Trophoblast cell (in vitro differentiated cells and primary cell): Measurements from ENCODE around the gene PHLDB2.
A peak's percentile ranks its signal among the peaks of the same experiment; 100 is the strongest.

Experiments
- DNase-seq, 2 donors: peaks; one replicate each; pipeline ENCODE4 v3.0.0-alpha.2; 2016
- H2AFZ ChIP-seq: 2 replicates; pipeline ENCODE4 v1.6.1; 2013; ENCODE audit warnings: low read length, moderate library complexity, mild to moderate bottlenecking; ENCODE audit not compliant: insufficient read depth, poor library complexity
- H2AK5ac ChIP-seq: 2 replicates; pipeline ENCODE4 v1.6.1; 2013; ENCODE audit warnings: mild to moderate bottlenecking, low read length
- H2BK120ac ChIP-seq: 2 replicates; pipeline ENCODE4 v1.6.1; 2013; ENCODE audit warnings: low read length, mild to moderate bottlenecking, moderate library complexity; ENCODE audit not compliant: insufficient read depth, poor library complexity
- H2BK12ac ChIP-seq: 2 replicates; pipeline ENCODE4 v1.6.1; 2013; ENCODE audit warnings: mild to moderate bottlenecking, low read length, moderate library complexity
- H2BK5ac ChIP-seq: 2 replicates; pipeline ENCODE4 v1.6.1; 2013; ENCODE audit warnings: low read length, low read depth, moderate library complexity, mild to moderate bottlenecking; ENCODE audit not compliant: poor library complexity
- H3K14ac ChIP-seq: 2 replicates; pipeline ENCODE4 v1.6.1; 2013; ENCODE audit warnings: mild to moderate bottlenecking, low read length
- H3K18ac ChIP-seq: 2 replicates; pipeline ENCODE4 v1.6.1; 2013; ENCODE audit warnings: mild to moderate bottlenecking, low read length
- H3K23ac ChIP-seq: 2 replicates; pipeline ENCODE4 v1.6.1; 2013; ENCODE audit warnings: low read length
- H3K27ac ChIP-seq: 2 replicates; pipeline ENCODE4 v1.5.1; 2013; ENCODE audit warnings: low read depth, mild to moderate bottlenecking, inconsistent platforms, low read length, moderate library complexity
- H3K27me3 ChIP-seq: 2 replicates; pipeline ENCODE4 v1.6.1; 2013; ENCODE audit warnings: inconsistent platforms, mild to moderate bottlenecking, low read length, moderate library complexity; ENCODE audit not compliant: insufficient read depth
- H3K36me3 ChIP-seq, 2 experiments: 1 replicate in 1 of 2; 2 replicates in 1 of 2; pipeline ENCODE4 v1.6.1; 2013; ENCODE audit warnings: low read length in 2 of 2, mild to moderate bottlenecking in 2 of 2, moderate library complexity in 1 of 2; ENCODE audit not compliant: insufficient read depth in 2 of 2, control insufficient read depth in 1 of 2
- H3K4ac ChIP-seq: 2 replicates; pipeline ENCODE4 v1.6.1; 2013; ENCODE audit warnings: low read depth, mild to moderate bottlenecking, low read length, moderate library complexity
- H3K4me1 ChIP-seq, 2 experiments: 1 replicate in 1 of 2; 2 replicates in 1 of 2; pipeline ENCODE4 v1.6.1; 2013; ENCODE audit warnings: low read length in 2 of 2, mild to moderate bottlenecking in 2 of 2, moderate library complexity in 1 of 2; ENCODE audit not compliant: insufficient read depth in 2 of 2, control insufficient read depth in 1 of 2
- H3K4me2 ChIP-seq: 2 replicates; pipeline ENCODE4 v1.6.1; 2013; ENCODE audit warnings: inconsistent platforms, mild to moderate bottlenecking, low read length, moderate library complexity
- H3K4me3 ChIP-seq: 2 replicates; pipeline ENCODE4 v1.5.1; 2013; ENCODE audit warnings: mild to moderate bottlenecking, low read depth, low read length, inconsistent platforms
- H3K79me1 ChIP-seq: one replicate; pipeline ENCODE4 v1.6.1; 2013; ENCODE audit warnings: low read length
- H3K79me2 ChIP-seq: 2 replicates; pipeline ENCODE4 v1.6.1; 2013; ENCODE audit warnings: low read length, mild to moderate bottlenecking; ENCODE audit not compliant: control insufficient read depth, insufficient read depth, poor library complexity
- H3K9ac ChIP-seq: 2 replicates; pipeline ENCODE4 v1.6.1; 2013; ENCODE audit warnings: mild to moderate bottlenecking, low read length
- H3K9me3 ChIP-seq: 2 replicates; pipeline ENCODE4 v1.6.1; 2013; ENCODE audit warnings: low read depth, mild to moderate bottlenecking, control low read depth, inconsistent platforms, low read length; ENCODE audit not compliant: insufficient read depth
- H4K12ac ChIP-seq: 2 replicates; pipeline ENCODE4 v1.6.1; 2013; ENCODE audit warnings: low read depth, mild to moderate bottlenecking, low read length, moderate library complexity
- H4K8ac ChIP-seq: 2 replicates; pipeline ENCODE4 v1.6.1; 2013; ENCODE audit warnings: low read depth, mild to moderate bottlenecking, low read length, moderate library complexity
- H4K91ac ChIP-seq: one replicate; pipeline ENCODE4 v1.6.1; 2013; ENCODE audit warnings: low read depth, mild to moderate bottlenecking, low read length, moderate library complexity
- WGBS: extraction: QIAGEN DNeasy Blood & Tissue Kit; methylation state at CpG from one replicate; pipeline ENCODE4 v1.1.7; 2013; ENCODE audit warnings: missing lambda C conversion rate; ENCODE audit not compliant: insufficient read length, insufficient coverage; ENCODE audit errors: extremely low coverage; 5-methylcytosine and 5-hydroxymethylcytosine counted together

PHLDB2 gene

DNA sequence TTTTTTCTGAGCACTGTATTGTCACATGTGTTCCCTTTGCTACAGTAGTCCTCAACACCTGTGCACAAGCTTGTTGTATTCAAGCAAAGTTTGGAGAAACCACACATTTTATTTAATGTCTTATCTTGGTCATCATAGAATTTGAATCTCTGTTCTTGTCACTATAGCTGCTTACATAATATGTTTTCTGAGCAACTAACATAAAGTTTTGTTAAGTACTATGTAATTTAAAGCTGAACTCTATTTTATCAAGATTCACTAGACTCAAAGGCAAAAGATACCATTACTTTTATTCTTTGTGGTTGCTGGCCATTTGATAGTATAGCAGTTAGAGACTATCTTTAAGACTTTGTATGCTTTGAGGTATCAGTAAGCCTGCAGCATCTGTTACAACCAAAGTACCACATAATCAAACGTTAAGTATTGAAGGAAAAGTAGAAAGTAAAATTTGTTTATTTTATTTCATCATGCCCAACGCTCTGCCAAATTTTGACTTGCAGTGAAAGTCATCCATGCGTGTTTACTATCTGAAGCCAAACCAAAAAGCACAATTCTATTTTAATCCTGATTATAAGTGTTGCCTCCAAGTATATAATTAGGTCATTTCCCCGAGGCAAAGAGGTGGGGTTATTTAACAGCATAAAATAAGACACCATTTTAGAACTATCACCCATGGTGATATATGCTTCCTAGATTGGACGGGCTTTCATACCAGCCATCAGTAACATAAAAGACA, 109.4 kb downstream of the PHLDB2 start:
- Histone ChIP-seq H3K18ac (no peak overlapping the region), H4K12ac (no peak overlapping the region), H3K14ac (no peak overlapping the region), H3K27me3 (no peaks in the 10 kb centered on the region), H2AFZ (no peak overlapping the region), H3K79me1 (no peaks in the 10 kb centered on the region), H3K4ac (no peak overlapping the region), H4K91ac (no peak overlapping the region), H2AK5ac (no peak overlapping the region), H2BK12ac (no peak overlapping the region), H3K36me3 (peaks cover 4 to 15% of the 10 kb centered on the region in 2 experiments), H3K27ac (no peak overlapping the region), H3K4me2 (no peak overlapping the region), H3K9ac (no peak overlapping the region), H3K23ac (no peak overlapping the region), H2BK120ac (no peak overlapping the region), H3K4me3 (no peak overlapping the region), H4K8ac (no peak overlapping the region), H3K9me3 (no peaks in the 10 kb centered on the region), H2BK5ac (no peak overlapping the region), H3K79me2 (no peaks in the 10 kb centered on the region), H3K4me1 (no peaks in the 10 kb centered on the region)
- DNase-seq = no peak
- WGBS = no CpG with 5 or more reads among the region's 5 CpGs

- no peak overlapping the region for H3K14ac ChIP-seq
Observed at GRCh38 chr3:111970376-111970775, 111.3 kb downstream of the PHLDB2 start.

GRCh38 chr3:111971533-111972130, 112.6 kb downstream of the PHLDB2 start:
- H2AK5ac ChIP-seq = no peak overlapping the region
- no peak overlapping the region for H2BK5ac ChIP-seq
- H3K18ac ChIP-seq = no peak overlapping the region
- DNase-seq = peak in 1 of 2 donors; percentile 13
- WGBS = no CpG with 5 or more reads among the region's 11 CpGs
- no peak overlapping the region for H2AFZ ChIP-seq
- H3K4me1 ChIP-seq = no peaks in the 10 kb centered on the region
- peak overlapping the region; percentile 14 for H3K23ac ChIP-seq
- H4K12ac ChIP-seq = no peak overlapping the region
- H3K4ac ChIP-seq = no peak overlapping the region
- no peak overlapping the region for H2BK120ac ChIP-seq
- peaks cover 6 to 13% of the 10 kb centered on the region in 2 experiments for H3K36me3 ChIP-seq
- no peak overlapping the region for H3K27ac ChIP-seq
- H3K4me2 ChIP-seq = no peak overlapping the region
- peak overlapping the region; percentile 45 for H3K4me3 ChIP-seq
- H3K9ac ChIP-seq = no peak overlapping the region
- H3K79me2 ChIP-seq = no peaks in the 10 kb centered on the region
- no peaks in the 10 kb centered on the region for H3K79me1 ChIP-seq
- H3K14ac ChIP-seq = no peak overlapping the region
- H3K27me3 ChIP-seq = no peaks in the 10 kb centered on the region
- no peak overlapping the region for H4K91ac ChIP-seq
- no peak overlapping the region for H2BK12ac ChIP-seq
- H3K9me3 ChIP-seq = no peaks in the 10 kb centered on the region
- H4K8ac ChIP-seq = no peak overlapping the region

More at GRCh38 chr3:111970376-111970775, 111.3 kb downstream of the PHLDB2 start:
- H4K12ac ChIP-seq = no peak overlapping the region
- DNase-seq = no peak
- H2BK12ac ChIP-seq = no peak overlapping the region
- H3K79me1 ChIP-seq = no peaks in the 10 kb centered on the region
- no peak overlapping the region for H2AK5ac ChIP-seq
- no peaks in the 10 kb centered on the region for H3K9me3 ChIP-seq
- no peak overlapping the region for H2BK120ac ChIP-seq
- H2BK5ac ChIP-seq = no peak overlapping the region
- peaks cover 6 to 15% of the 10 kb centered on the region in 2 experiments for H3K36me3 ChIP-seq
- no peak overlapping the region for H3K4me2 ChIP-seq
- no peaks in the 10 kb centered on the region for H3K79me2 ChIP-seq
- H3K9ac ChIP-seq = no peak overlapping the region
- H3K4ac ChIP-seq = no peak overlapping the region
- no peak overlapping the region for H3K27ac ChIP-seq
- H4K8ac ChIP-seq = no peak overlapping the region
- no peak overlapping the region for H2AFZ ChIP-seq
- H4K91ac ChIP-seq = no peak overlapping the region
- no peaks in the 10 kb centered on the region for H3K27me3 ChIP-seq
- no peak overlapping the region for H3K18ac ChIP-seq
- no CpG with 5 or more reads among the region's 3 CpGs for WGBS
- no peak overlapping the region for H3K23ac ChIP-seq
- no peaks in the 10 kb centered on the region for H3K4me1 ChIP-seq
- H3K4me3 ChIP-seq = no peak overlapping the region

GRCh38 chr3:111972891-111973290, 113.8 kb downstream of the PHLDB2 start:
- no peaks in the 10 kb centered on the region for H3K9me3 ChIP-seq
- no peak overlapping the region for H3K4me3 ChIP-seq
- H2BK5ac ChIP-seq = no peak overlapping the region
- H3K4me2 ChIP-seq = no peak overlapping the region
- H3K79me2 ChIP-seq = no peaks in the 10 kb centered on the region
- H3K79me1 ChIP-seq = no peaks in the 10 kb centered on the region
- no peak overlapping the region for H4K12ac ChIP-seq
- no CpG with 5 or more reads among the region's 3 CpGs for WGBS
- peak in 1 of 2 donors; percentile 42 for DNase-seq
- no peak overlapping the region for H3K14ac ChIP-seq
- H3K4ac ChIP-seq = no peak overlapping the region
- H2AFZ ChIP-seq = no peak overlapping the region
- no peak overlapping the region for H3K23ac ChIP-seq
- H3K27me3 ChIP-seq = no peaks in the 10 kb centered on the region
- no peak overlapping the region for H3K27ac ChIP-seq
- no peak overlapping the region for H4K91ac ChIP-seq
- no peak overlapping the region for H2BK12ac ChIP-seq
- no peak overlapping the region for H3K9ac ChIP-seq
- no peak overlapping the region for H3K18ac ChIP-seq
- H4K8ac ChIP-seq = no peak overlapping the region
- H3K36me3 ChIP-seq = peaks cover 6 to 13% of the 10 kb centered on the region in 2 experiments
- no peaks in the 10 kb centered on the region for H3K4me1 ChIP-seq
- no peak overlapping the region for H2AK5ac ChIP-seq
- H2BK120ac ChIP-seq = no peak overlapping the region
